Activated CD4-positive, alpha-beta T cell treated with anti-CD3 and anti-CD28 coated beads for 24 hours (primary cell): ENCODE results near the gene POU2F2.

Experiments used
- DNase-seq, 2 donors: peaks; one replicate each; pipeline ENCODE4 v3.0.0-alpha.2; 2020; ENCODE audit warnings: low read depth in 2 of 2

POU2F2 gene

GRCh38 chr19:42132030-42132628 is at the start of gene POU2F2:
Gene POU2F2, minus strand, starts transcription at chr19:42132446. Its CDS starts 35 bp downstream, at chr19:42132411.
- peak; percentile 79 to 80 for DNase-seq

GRCh38 chr19:42178791-42179674 is 46.8 kb upstream of the POU2F2 start:
- no peak for DNase-seq

- DNase-seq: no peak
These were observed 45.4 kb upstream of the POU2F2 start for GRCh38 chr19:42177686-42178019.

DNA sequence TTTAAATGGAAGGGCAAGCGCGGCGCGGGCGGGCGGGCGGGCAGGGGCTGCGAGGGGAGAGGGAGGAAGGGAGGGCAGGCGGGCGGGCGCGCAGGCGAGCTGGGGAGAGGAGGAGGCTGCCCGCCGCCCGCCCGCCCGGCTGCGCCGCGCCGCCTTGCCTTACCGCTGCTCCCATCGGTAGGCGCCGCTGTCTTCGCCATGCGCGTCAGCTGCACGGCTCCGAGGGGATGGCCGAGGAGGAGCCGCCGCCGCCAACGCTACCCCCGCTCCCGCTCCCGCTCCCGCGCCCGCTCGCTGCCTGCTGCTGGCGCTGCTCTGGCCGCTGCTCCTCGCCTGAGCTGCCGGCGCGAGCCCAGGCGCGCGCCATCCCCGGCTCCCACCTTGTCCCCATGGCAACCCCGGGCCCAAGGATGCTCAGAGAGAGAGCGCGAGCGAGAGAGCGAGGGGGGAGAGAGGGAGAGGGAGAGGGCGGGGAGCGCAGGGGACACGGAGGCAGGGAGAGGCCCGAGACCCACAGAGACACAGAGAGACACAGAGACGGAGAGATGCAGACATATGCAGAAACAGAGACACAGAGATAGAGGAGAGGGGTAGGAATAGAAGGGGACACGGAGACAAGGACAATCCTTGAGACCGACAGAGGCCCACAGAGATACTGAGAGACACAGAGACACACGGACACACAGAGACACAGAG is 44.9 kb upstream of the POU2F2 start:
- DNase-seq: peak; percentile 62 to 68

- no peak for DNase-seq
These were observed 44.4 kb upstream of the POU2F2 start for GRCh38 chr19:42176649-42176989.

DNA sequence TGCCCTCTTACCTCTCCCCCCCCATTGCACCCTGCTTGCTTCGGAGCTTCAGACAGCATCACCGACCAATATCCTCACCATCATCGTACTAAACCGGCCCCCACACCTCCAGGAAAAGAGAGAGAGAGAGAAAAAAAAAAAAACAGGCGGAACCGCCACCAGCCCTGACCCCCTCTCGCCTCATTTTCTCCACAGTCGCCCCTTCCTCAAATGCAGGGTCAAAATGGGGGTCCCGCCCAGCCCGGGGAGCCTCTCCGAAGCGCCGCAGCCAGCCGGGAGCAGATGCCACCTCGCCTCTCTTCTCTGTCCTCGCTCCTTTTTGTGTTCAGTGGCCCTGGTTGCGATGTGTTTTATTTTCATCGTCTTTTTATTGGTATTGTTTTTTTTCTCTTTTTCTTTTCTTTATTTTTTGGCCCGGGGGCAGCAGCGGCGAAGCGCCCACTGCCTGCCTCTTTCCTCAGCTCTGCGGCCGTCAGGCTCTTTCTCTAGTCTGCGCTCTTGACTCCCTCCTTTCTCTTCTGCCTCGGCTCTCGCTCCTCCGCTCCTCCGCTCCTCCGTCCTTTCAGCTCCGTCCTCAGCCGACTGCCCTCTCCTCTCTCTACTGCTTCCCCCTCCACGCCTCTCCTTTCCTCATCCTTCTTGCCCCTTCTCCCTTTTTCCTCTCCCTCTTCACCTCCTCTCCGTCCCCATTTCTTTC is 43.9 kb upstream of the POU2F2 start:
- DNase-seq: no peak

- no peak for DNase-seq
These were observed 42.9 kb upstream of the POU2F2 start for GRCh38 chr19:42174958-42175734.

GRCh38 chr19:42174188-42174587 is 41.9 kb upstream of the POU2F2 start:
- no peak for DNase-seq

GRCh38 chr19:42173695-42174094 is 41.4 kb upstream of the POU2F2 start:
- no peak for DNase-seq

GRCh38 chr19:42172261-42172660 is 40.0 kb upstream of the POU2F2 start:
- DNase-seq: no peak

GRCh38 chr19:42170715-42171114 is 38.5 kb upstream of the POU2F2 start:
- no peak for DNase-seq

GRCh38 chr19:42169486-42170413 is 37.5 kb upstream of the POU2F2 start:
- DNase-seq: no peak

DNA sequence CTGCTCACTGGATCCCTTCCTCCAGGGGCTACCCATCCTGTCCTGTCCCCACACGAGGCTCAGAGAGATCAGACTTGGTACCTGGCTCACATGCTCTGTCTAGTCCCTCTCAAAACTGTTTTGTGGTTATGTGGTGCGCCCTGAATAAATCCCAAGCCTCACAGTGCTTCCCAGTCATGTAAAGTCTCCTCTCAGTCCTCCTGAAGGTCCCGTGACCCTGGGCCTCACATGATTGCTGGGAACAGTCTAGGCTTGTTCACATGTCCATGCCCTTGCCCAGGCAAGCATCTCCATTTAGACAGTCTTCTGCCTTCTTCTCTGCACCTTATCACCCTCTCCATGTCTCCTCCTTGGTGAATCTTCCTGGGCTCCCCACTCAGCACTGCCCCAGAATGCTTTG is 36.0 kb upstream of the POU2F2 start:
- DNase-seq: no peak

DNA sequence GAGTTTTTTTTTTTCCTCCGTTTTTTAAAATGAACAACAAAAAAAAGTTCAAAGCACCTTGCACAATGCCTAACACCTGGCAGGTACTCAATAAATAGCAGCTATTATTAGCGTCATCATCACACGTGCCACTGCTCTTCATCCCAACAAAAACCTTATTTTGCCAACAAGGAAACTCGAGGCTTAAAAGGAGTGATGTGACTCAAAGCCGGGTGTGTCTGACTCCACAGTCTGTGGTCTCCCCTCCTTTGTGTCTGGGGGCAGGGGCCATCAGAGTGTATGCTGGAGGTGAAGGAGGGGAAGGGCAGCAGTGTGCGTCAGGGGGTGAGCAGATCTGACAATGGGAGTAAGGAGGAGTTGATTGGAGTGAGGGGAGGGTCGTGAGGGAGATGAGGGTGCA is 34.1 kb upstream of the POU2F2 start:
- no peak for DNase-seq

- DNase-seq: no peak
These were observed 32.9 kb upstream of the POU2F2 start for GRCh38 chr19:42165146-42165545.

- no peak for DNase-seq
These were observed 29.5 kb upstream of the POU2F2 start for GRCh38 chr19:42161616-42162263.

DNA sequence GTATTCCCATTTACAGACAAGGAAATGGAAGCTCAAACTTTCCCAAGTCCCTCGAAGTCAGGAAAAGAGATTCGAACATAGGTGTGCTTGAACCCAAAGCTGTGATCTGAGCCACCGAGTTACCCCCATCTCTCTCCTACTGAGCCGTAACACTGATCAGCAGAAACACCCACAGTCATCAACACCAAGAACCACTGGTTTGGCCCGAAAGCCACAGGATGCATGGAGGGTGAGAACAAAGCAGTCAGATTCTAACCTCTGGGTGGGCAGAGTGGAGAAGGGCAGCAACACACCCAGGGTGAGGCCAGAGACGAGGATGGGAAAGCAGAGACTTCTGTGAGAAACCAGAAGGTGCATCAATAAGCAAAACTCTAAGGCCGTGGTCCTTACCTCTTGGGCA is 27.7 kb upstream of the POU2F2 start:
- DNase-seq: no peak

DNA sequence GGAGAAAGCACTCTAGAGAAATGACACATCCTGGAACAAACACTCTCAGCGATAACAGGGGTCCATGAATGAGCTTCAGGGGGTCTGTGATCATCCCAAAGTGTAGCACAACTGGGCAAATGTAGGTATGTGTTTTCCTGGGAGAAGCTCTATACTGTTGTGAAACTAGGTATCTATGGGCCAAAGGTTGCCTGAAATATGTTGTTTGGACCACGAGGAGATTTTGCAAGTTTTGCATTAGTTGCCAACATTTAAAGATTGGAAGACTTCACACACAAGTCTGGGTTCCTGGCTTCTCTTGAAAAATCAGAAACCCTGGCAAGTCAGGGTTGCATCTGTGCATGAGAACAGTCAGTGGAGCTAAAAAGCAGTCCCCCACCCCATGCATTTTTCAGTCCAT is 26.7 kb upstream of the POU2F2 start:
- DNase-seq: no peak

DNA sequence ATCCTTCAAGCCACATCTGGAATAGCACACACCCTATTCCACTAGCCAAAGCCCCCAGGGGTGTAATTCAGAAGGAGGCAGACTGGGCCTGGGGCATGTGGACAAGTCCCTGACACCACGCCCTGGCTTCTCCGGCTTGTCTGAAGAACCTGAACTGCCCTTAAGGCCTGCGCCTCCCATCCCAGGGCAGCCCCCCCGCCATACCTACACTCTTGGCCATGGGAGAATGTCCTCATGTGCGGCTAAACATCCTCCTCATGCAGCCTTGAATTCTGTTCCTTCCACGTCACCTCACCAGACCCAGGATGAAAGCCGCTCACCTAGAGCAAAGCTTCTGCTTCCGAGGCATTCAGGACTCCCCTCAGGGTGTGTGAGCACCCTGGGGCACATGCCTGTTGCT is 24.3 kb upstream of the POU2F2 start:
- DNase-seq: no peak

GRCh38 chr19:42155796-42156195 is 23.6 kb upstream of the POU2F2 start:
- DNase-seq: no peak
